GM12872 (cell line): ENCODE measurements around the gene MAOB.

Experiments used
- TF ChIP-seq, protein P1 (sequence below): IDR thresholded peaks from 3 replicates; pipeline ENCODE4 v1.5.1; 2011; ENCODE audit warnings: low read depth, mild to moderate bottlenecking, low read length, moderate library complexity; ENCODE audit not compliant: insufficient read depth

The MAOB gene

DNA sequence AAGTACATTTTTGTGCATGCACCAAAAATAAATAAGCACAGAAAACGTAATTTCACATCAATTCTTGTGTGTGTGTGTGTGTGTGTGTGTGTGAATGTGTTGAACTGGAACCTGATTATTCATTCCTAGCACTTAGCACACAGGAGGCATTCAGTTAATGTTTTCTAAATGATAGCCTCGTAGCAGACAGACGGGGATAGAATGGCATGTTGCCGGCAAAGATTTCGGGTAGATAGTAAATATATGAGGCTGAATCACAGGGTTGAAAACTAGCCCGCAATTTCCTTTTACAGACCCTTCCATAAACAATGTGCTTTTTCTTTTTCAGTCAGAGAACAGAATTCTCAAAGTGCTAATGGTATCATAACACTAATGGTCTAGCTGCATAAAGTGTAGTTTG lies 13.5 kb downstream of the MAOB start:
- TF ChIP-seq, protein P1, sequence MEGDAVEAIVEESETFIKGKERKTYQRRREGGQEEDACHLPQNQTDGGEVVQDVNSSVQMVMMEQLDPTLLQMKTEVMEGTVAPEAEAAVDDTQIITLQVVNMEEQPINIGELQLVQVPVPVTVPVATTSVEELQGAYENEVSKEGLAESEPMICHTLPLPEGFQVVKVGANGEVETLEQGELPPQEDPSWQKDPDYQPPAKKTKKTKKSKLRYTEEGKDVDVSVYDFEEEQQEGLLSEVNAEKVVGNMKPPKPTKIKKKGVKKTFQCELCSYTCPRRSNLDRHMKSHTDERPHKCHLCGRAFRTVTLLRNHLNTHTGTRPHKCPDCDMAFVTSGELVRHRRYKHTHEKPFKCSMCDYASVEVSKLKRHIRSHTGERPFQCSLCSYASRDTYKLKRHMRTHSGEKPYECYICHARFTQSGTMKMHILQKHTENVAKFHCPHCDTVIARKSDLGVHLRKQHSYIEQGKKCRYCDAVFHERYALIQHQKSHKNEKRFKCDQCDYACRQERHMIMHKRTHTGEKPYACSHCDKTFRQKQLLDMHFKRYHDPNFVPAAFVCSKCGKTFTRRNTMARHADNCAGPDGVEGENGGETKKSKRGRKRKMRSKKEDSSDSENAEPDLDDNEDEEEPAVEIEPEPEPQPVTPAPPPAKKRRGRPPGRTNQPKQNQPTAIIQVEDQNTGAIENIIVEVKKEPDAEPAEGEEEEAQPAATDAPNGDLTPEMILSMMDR: no peak

DNA sequence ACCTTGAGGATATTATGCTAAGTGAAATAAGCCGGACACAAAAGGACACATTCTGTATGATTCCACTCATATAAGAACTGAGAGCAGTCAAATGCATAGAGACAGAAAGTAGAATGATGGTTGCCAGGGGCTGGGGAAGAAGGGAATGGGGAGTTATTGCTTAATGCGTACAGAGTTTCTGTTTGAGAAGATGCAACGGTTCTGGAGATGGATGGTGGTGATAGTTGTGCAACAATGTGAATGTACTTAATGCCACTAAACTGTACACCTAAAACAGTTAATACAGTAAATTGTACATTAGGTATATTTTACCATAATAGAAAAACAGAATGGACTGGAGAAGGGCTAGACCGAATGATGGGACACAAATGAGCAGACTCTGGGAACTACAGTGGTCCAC lies 15.8 kb downstream of the MAOB start:
- TF ChIP-seq, protein P1: no peak

DNA sequence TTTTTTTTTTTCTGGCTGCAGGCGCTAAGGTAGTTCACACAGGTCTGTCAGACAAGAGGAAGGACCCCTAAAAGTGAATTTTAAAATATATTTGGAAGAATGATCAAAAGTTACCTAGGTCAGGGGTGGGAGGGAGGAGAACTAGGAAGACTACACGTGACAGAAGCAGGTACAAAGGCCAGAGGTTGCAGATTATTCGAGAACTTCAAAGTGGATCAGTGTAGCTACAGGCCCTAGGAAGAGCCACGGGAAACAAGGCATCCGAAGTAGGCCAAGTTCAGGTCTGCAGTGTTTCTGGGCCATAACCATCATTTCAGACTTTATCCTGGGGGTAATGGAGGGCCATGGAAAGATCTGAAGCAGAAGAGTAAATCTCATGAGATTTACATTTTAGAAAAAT lies 16.5 kb downstream of the MAOB start:
- TF ChIP-seq, protein P1: no peak

DNA sequence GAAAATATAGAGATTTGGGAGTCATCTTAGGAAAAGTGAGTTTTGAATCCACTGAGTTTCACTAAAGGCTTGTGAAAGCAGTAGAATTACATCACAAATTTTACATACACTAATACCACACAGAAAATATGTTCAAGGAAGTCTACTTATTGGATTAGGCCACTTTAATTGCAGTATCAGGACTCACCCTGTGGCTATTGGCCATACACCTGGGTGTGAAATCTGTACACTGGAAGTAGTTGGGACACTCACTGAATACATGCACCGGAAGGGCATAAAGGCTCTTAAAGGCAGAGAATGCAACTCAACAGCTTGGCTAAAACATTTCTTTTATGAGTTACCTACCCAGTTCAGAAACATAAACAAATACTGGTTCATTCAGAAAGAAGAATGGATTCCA lies 19.8 kb downstream of the MAOB start:
- TF ChIP-seq, protein P1: no peak

DNA sequence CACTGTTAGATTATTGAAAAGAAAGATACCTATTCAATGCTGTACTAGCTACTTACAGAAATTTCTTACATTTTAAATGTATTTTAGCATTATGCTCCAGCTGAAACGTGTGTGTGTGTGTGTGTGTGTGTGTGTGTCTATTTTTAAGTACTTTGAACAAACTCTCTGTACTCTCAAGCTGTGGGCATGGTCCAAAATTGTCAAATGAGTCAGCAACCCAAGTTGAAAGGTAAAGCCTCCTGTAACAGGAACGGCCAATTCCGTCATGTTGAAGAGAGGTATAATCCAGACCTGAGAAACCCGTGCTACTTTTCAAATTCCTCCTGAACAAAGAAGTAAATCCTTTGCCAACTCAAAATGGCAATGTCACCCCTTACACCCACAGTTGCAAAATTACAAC lies 20.5 kb downstream of the MAOB start:
- TF ChIP-seq, protein P1: no peak

DNA sequence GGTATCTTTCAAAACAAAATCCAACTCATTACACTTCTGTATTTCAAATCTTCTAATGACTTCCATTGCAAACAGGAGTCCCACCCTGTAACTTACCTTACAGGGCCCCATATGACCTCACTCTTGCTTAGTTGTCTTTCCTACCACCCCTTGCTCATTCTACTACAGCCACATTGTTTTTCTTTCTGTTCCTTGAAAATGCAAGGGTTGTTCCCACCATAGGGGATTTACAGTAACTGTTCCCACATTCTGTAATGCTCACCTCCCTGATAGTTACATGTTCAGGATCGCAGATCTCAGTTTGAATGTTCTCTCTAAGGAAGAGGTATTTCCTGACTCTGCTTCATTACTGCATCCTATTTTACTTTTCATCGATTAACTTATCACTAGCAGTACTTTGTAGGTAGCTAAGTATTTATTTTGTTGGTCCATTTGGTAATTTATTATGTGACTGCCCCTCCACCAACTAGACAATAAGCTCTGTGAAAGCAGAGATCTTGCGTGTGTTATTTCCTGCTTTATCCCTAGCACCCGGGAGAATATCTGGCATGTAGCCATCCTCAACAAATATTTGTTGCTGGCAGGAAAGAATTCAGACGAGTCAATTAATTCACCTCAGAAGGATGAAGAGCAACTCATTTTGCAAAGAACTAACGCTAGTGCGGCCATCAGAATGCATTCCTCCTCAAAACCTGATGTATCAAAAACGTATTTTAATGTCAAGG lies 21.4 kb downstream of the MAOB start:
- TF ChIP-seq, protein P1: no peak

DNA sequence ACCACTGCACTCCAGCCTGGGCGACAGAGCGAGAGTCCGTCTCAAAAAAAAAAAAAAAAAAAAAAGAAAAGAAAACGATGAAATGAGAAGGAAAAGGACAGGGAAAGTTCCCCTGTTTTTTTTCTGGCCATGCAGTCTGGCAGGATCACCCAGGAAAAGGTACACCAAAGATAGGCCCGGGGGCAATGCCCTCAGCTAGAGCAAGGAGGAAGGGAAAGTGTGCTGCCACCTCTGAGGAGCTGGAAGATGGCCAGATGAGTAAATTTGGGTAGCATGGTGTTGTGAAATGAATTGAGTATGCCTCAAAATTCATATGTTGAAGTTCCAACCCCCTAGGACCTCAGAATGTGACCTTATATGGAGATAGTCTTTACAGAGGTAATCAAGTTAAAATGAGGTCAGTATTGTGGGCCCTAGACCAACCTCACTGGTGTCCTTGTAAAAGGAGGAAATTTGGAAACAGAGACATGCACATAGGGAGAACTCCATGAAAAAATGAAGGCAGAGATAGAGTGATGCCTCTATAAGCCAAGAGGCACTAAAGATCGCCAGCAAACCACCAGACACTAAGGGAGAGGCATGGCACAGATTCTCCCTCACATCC lies 28.9 kb downstream of the MAOB start:
- TF ChIP-seq, protein P1: no peak
